KMS-11 (cell line): Measurements from ENCODE around the gene AGTR1.

ENCODE experiments used
- H2AFZ ChIP-seq: fragments of 200-600 bp; sonication (generic); 2 replicates; pipeline ENCODE4 v1.6.1; 2016; ENCODE audit warnings: antibody characterized with exemption, mixed run types, low read depth
- H3K27ac ChIP-seq: fragments of 200-600 bp; sonication (generic); 2 replicates; pipeline ENCODE4 v1.6.1; 2016; ENCODE audit warnings: mild to moderate bottlenecking, mixed run types
- H3K27me3 ChIP-seq: fragments of 200-600 bp; sonication (generic); 2 replicates; pipeline ENCODE4 v1.6.1; 2017; ENCODE audit warnings: mild to moderate bottlenecking, low read depth, mixed run types, moderate library complexity; ENCODE audit not compliant: insufficient read depth
- H3K36me3 ChIP-seq: fragments of 200-600 bp; sonication (generic); 2 replicates; pipeline ENCODE4 v1.6.1; 2017; ENCODE audit warnings: mild to moderate bottlenecking, mixed run types; ENCODE audit not compliant: insufficient read depth
- H3K4me1 ChIP-seq: fragments of 200-600 bp; sonication (generic); 2 replicates; pipeline ENCODE4 v1.6.1; 2016; ENCODE audit warnings: mild to moderate bottlenecking, low read depth, mixed run types; ENCODE audit not compliant: poor library complexity, severe bottlenecking
- H3K4me2 ChIP-seq: fragments of 200-600 bp; sonication (generic); 2 replicates; pipeline ENCODE4 v1.7.0; 2016; ENCODE audit warnings: mild to moderate bottlenecking, mixed run types
- H3K4me3 ChIP-seq: fragments of 200-600 bp; sonication (generic); IDR thresholded peaks from 2 replicates; pipeline ENCODE4 v1.6.1; 2017; ENCODE audit warnings: low read depth, low read length, mixed read lengths; ENCODE audit not compliant: insufficient read depth
- H3K79me2 ChIP-seq: fragments of 200-600 bp; sonication (generic); 2 replicates; pipeline ENCODE4 v1.6.1; 2016; ENCODE audit warnings: low read depth, mixed run types; ENCODE audit not compliant: insufficient read depth
- H3K9ac ChIP-seq: fragments of 200-600 bp; sonication (generic); 2 replicates; pipeline ENCODE4 v1.6.1; 2016; ENCODE audit warnings: mild to moderate bottlenecking, mixed run types
- H4K20me1 ChIP-seq: fragments of 200-600 bp; sonication (generic); 2 replicates; pipeline ENCODE4 v1.6.1; 2016; ENCODE audit warnings: mild to moderate bottlenecking, mixed run types; ENCODE audit not compliant: insufficient read depth
- TF ChIP-seq, protein P1 (sequence below): fragments of 200-600 bp; sonication (generic); conservative IDR thresholded peaks from 2 replicates; pipeline ENCODE4 v1.6.1; 2017; ENCODE audit warnings: low read depth, mild to moderate bottlenecking, antibody characterized with exemption, low read length, moderate library complexity, mixed read lengths

The AGTR1 gene

DNA sequence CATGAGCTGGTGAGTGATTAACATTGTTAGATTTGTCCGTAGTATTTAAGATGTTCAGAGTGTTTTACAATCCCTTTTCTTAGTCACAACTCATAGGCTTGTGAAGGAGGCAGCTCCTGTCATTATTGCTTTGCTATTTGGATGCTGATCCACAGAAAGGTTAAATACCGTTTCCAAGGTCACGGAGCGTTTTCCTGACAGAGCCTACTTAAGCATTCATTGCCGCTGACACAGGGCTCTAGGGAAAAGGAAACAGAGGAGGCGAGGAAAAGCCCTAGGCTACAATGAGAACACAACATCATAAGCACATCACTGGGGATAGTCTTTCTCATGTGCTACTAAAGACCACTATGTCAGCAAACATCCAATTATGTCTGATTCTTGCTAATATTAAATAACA is 91.4 kb downstream of the AGTR1 start:
- Histone ChIP-seq H3K9ac (no peak overlapping the region), H3K27me3 (no peaks in the 10 kb centered on the region), H4K20me1 (no peaks in the 10 kb centered on the region), H2AFZ (no peak overlapping the region), H3K4me3 (no peak overlapping the region), H3K27ac (no peak overlapping the region), H3K4me2 (no peak overlapping the region), H3K36me3 (no peaks in the 10 kb centered on the region), H3K4me1 (no peaks in the 10 kb centered on the region), H3K79me2 (no peaks in the 10 kb centered on the region)
- TF ChIP-seq, protein P1, sequence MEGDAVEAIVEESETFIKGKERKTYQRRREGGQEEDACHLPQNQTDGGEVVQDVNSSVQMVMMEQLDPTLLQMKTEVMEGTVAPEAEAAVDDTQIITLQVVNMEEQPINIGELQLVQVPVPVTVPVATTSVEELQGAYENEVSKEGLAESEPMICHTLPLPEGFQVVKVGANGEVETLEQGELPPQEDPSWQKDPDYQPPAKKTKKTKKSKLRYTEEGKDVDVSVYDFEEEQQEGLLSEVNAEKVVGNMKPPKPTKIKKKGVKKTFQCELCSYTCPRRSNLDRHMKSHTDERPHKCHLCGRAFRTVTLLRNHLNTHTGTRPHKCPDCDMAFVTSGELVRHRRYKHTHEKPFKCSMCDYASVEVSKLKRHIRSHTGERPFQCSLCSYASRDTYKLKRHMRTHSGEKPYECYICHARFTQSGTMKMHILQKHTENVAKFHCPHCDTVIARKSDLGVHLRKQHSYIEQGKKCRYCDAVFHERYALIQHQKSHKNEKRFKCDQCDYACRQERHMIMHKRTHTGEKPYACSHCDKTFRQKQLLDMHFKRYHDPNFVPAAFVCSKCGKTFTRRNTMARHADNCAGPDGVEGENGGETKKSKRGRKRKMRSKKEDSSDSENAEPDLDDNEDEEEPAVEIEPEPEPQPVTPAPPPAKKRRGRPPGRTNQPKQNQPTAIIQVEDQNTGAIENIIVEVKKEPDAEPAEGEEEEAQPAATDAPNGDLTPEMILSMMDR = no peak

DNA sequence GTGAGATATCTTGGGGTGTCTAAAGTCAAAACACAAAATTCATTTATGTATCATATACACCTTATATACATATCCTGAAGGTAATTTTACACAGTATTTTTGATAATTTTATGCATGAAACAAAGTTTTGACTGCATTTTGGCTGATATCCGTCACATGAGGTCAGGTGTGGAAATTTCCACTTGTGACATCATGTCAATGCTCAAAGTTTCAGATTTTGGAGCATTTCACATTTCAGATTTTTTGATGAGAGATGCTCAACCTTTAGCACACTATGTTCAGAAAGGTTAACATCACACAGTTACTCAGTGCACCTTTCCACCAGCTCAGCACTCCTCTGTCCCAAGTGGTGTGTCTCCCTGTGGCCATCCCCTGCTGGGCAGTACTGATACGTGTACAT is 92.2 kb downstream of the AGTR1 start:
- Histone ChIP-seq H3K4me1 (no peaks in the 10 kb centered on the region), H2AFZ (no peak overlapping the region), H3K4me3 (no peak overlapping the region), H3K4me2 (no peak overlapping the region), H3K27ac (no peak overlapping the region), H3K36me3 (no peaks in the 10 kb centered on the region), H3K27me3 (no peaks in the 10 kb centered on the region), H4K20me1 (no peaks in the 10 kb centered on the region), H3K79me2 (no peaks in the 10 kb centered on the region), H3K9ac (no peak overlapping the region)
- TF ChIP-seq, protein P1 = no peak

DNA sequence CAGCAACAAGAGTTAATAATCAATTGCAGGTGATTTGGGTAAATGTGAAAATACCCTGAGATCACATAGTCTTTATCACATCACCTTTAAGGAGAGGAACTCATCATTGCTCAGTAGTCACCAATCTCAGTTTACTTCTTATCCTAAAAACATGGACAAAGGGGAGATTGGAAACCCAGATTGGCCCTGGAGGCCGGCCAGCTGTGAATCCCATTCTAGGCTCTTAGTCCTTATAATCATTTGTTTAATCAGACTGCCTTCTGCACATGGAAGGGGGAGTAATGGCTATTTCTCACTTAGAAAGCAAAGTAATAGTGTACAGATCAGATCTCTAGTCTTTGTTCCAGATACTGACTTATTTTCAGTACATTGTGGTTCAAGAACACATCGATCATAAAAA is 92.7 kb downstream of the AGTR1 start:
- Histone ChIP-seq H3K36me3 (no peaks in the 10 kb centered on the region), H3K27me3 (no peaks in the 10 kb centered on the region), H3K9ac (no peak overlapping the region), H3K79me2 (no peaks in the 10 kb centered on the region), H3K4me1 (no peaks in the 10 kb centered on the region), H3K4me3 (no peak overlapping the region), H3K4me2 (no peak overlapping the region), H3K27ac (no peak overlapping the region), H2AFZ (no peak overlapping the region), H4K20me1 (no peaks in the 10 kb centered on the region)
- TF ChIP-seq, protein P1 = no peak

DNA sequence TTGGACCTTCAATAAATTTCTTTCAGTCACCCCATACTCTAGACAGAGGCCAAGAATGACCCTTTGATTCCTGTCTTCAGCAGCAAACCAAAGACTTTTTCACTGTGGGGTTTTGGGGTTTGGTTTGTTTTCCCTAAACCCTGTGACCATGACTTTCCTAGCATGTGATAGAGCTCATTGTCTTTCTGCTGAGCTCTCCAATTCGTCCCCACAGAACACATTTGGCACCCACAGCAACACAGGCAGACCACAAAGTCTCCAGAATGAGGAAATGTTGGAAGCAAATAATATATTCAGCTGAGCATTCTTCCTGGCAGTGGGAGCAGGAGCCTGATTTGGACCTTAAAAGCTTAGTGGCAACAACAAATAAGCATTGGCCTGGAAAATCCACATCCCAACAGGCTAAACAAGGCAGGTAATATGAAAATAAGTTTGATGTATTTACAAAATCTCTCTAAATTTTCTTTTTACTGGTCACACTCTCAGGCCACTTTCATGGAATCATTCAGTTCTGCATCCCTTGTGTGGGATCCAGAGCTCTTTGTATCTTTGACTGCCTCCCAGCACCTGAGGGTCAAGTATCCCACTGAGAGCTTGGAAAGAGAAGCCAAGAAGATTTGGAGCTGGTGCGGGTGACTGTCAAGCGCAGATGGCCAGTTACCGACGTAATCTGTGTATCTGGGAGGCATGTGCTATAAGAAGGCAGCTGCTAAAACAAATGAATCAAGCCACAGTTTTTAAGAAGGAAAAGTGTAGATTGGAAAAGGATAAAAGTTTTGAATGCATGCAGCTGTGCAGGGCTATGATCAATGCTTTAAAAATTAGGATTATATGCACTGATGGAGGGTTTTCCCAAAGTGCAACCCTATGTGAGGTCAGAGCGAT is 93.4 kb downstream of the AGTR1 start:
- H3K9ac ChIP-seq = no peak overlapping the region
- TF ChIP-seq, protein P1 = no peak
- no peaks in the 10 kb centered on the region for H4K20me1 ChIP-seq
- H3K4me2 ChIP-seq = no peak overlapping the region
- H3K4me1 ChIP-seq = no peaks in the 10 kb centered on the region
- H3K27ac ChIP-seq = no peak overlapping the region
- no peaks in the 10 kb centered on the region for H3K27me3 ChIP-seq
- no peak overlapping the region for H2AFZ ChIP-seq
- no peaks in the 10 kb centered on the region for H3K79me2 ChIP-seq
- H3K4me3 ChIP-seq = no peak overlapping the region
- no peaks in the 10 kb centered on the region for H3K36me3 ChIP-seq
